GM12874 (cell line): ENCODE data around the gene ACTN1.

ENCODE experiments used
- CTCF ChIP-seq: IDR thresholded peaks from 2 replicates; pipeline ENCODE4 v1.5.1; 2011; ENCODE audit warnings: low read depth, mild to moderate bottlenecking, control low read depth, low read length, moderate library complexity; ENCODE audit not compliant: insufficient read depth

ACTN1 gene

DNA sequence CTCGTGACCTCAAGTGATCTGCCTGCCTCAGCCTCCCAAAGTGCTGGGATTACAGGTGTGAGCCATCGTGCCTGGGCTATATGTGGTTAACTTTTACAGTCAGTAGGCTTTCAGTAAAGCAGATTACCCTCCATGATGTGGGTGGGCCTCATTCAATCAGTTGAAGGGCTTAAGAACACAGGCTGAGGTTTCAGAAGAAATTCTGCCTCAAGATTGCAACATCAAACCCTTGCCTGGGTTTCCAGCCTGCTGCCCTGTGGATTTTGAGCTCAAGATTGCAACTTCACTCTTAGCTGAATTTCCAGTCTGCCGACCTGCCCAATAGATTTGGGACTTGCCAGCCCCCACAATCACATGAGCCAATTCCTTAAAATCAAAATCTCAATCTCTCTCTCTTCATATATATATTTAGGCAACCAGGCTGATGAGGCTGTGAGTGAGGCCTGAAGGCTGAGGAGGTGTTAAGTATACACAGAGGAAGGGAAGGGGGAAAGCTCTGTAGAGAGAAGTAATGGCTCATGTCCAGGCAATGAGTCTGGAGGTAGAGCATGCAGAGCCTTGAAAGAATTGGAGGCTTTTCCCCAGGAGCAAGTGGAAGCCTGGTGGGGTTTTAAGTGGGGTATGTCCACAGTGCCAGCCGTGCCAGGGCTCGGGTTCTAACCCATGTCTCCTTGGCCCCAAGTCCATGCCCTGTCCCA lies 33.3 kb upstream of the ACTN1 start:
- TF ChIP-seq CTCF, result no peak

DNA sequence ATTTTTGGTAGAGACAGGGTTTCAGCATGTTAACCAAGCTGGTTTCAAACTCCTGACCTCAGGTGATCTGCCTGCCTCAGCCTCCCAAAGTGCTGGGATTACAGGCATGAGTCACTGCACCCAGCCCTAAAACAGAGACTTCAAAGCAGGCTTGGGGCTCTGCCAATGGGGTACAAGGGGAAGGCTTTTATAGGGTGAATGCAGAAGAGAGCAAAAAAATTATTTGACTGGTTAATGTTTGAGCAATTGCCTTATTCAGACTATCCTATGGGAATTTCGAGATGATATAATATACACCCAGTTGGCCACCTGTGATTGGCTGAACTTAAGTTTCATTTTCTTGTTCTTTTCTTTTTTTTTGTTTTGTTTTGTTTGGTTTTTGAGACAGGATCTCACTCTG lies 31.5 kb upstream of the ACTN1 start:
- TF ChIP-seq CTCF, result no peak

DNA sequence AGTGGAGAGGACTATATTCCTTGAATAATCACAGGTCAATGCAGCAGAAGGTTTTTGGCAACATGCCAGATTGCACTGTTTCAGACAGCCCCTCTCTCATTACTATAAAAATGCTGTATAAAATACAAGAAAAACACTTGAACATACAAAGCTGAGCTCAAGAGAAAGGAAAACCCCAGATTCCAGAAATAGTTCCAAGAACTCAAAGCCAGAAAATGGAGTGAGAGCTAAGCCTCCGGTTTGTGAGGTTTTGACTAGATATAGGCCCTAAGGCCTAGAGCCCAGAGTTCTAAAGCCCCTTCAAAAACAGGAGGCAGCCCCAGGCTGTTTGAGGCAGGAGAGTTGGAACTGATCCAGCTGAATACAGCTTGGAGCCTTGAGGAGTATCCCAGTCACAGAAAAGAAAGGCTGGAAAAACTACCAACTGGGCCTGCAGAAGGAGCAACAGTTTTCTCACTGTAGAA lies 29.4 kb upstream of the ACTN1 start:
- TF ChIP-seq CTCF, result no peak

- TF ChIP-seq CTCF, result no peak
Observed at GRCh38 chr14:69006346-69006745, 27.2 kb upstream of the ACTN1 start.

- TF ChIP-seq CTCF, result no peak
Observed at GRCh38 chr14:69005432-69006148, 26.5 kb upstream of the ACTN1 start.

DNA sequence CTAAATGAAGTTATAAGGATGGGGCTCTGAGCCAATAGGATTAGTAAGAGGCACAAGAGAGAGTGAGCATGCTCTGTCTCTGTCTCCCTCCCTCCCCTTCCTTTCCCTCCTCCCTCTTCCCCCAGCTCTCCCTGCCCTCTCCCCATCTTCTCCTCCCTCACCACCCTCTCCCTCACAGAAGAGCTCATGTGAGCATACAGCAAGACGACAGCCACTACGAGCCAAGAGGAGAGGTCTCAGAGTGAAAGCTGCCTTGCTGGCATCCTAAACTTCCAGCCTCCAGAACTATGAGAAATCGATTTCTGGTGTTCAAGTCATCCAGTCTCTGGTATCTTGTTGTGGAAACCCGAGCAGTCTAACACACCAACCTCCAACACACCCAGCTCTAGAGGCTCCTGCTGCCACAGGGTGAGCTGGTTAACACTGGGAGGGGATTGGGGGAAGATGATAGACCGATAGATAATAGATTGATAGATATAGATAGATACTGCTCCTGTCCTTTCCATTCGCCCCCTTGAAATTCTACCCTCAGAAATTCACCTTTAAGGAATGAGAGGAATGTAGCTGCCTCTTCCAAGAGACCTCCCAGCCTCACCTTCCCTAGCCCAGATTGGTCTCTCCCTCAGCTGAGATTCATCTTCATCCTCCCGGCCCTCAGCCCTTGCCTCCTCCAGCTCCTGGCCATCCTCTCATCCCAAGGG lies 25.8 kb upstream of the ACTN1 start:
- no peak for TF ChIP-seq CTCF

GRCh38 chr14:69003626-69004025 lies 24.5 kb upstream of the ACTN1 start:
- no peak for TF ChIP-seq CTCF
